K562 (cell line): ENCODE results near the gene TM4SF18.
"Not testable (repeated sequence)": the region's sequence is repeated elsewhere in the genome, so short reads cannot be mapped to it uniquely, and the experiment has no call there.

Source experiments
- AFF1 ChIP-seq, 2 experiments: fragments of 450-650 bp; IDR thresholded peaks; 2 replicates each; pipeline ENCODE4 v1.6.1; 2018; ENCODE audit warnings: mild to moderate bottlenecking in 2 of 2, low read depth in 1 of 2; ENCODE audit not compliant: partially characterized antibody in 2 of 2
- CBX3 ChIP-seq, 2 experiments: IDR thresholded peaks; 1 replicate in 1 of 2; 2 replicates in 1 of 2; pipeline ENCODE4 v1.6.1; 2012; ENCODE audit warnings: inconsistent platforms in 2 of 2, low read length in 2 of 2, borderline replicate concordance in 1 of 2, control low read depth in 1 of 2
- DDX20 ChIP-seq: fragments of 450-650 bp; IDR thresholded peaks from 2 replicates; pipeline ENCODE4 v1.6.1; 2016; ENCODE audit warnings: missing genetic modification characterization, low read depth, mild to moderate bottlenecking, missing compliant biosample characterization, moderate library complexity
- ELF2 ChIP-seq: fragments of 250-450 bp; sonication (Bioruptor Pico); IDR thresholded peaks from 2 replicates; pipeline ENCODE4 v1.5.0; 2021; ENCODE audit warnings: mild to moderate bottlenecking
- ETV6 ChIP-seq, 3 experiments: fragments of 150-350 bp in 1 of 3; sonication (generic) in 1 of 3; formaldehyde crosslinking in 1 of 3; IDR thresholded peaks; 2 replicates each; pipeline versions ENCODE4 v1.6.1 to v1.8.0; 2014 to 2022; ENCODE audit warnings: borderline replicate concordance in 2 of 3, low read depth in 2 of 3, antibody characterized with exemption in 1 of 3, low read length in 1 of 3, mild to moderate bottlenecking in 1 of 3, missing genetic modification reagents in 1 of 3
- FOXK2 ChIP-seq, 2 experiments: fragments of 450-650 bp; IDR thresholded peaks in 1 of 2; conservative IDR thresholded peaks in 1 of 2; 2 replicates each; pipeline ENCODE4 v1.6.1; 2016; ENCODE audit warnings: low read depth in 2 of 2, mild to moderate bottlenecking in 1 of 2
- FOXP1 ChIP-seq: sonication (generic); formaldehyde crosslinking; IDR thresholded peaks from 2 replicates; pipeline ENCODE4 v1.8.0; 2022; ENCODE audit warnings: mild to moderate bottlenecking, missing genetic modification reagents
- KAT8 ChIP-seq: fragments of 450-650 bp; IDR thresholded peaks from 2 replicates; pipeline ENCODE4 v1.6.1; 2016; ENCODE audit warnings: low read depth, mild to moderate bottlenecking
- MXI1 ChIP-seq: IDR thresholded peaks from 2 replicates; pipeline ENCODE4 v1.6.1; 2011; ENCODE audit warnings: low read depth, mild to moderate bottlenecking, improper control_type of control experiment, low read length
- SP2 ChIP-seq: IDR thresholded peaks from 2 replicates; pipeline ENCODE4 v1.6.1; 2011; ENCODE audit warnings: mild to moderate bottlenecking, low read depth, low read length, moderate library complexity; ENCODE audit not compliant: poor library complexity, severe bottlenecking; ENCODE audit errors: extremely low read depth
- TRIM24 ChIP-seq, 2 experiments: fragments of 450-650 bp; IDR thresholded peaks; 2 replicates each; pipeline ENCODE4 v1.6.1; 2016
- ZNF384 ChIP-seq: IDR thresholded peaks from 2 replicates; pipeline ENCODE4 v1.6.1; 2012; ENCODE audit warnings: low read depth, low read length, improper control_type of control experiment

- not testable (repeated sequence) for TF ChIP-seq DDX20 (tag); FOXP1 (CRISPR knock-in tag); TRIM24 (IDR thresholded peaks at IDR 0.05); ELF2 (CRISPR knock-in tag); MXI1; ZNF384; AFF1 (IDR thresholded peaks at IDR 0.05; ENCODE audit: low read depth in 1 of 2, partially characterized antibody in 2 of 2); KAT8; CBX3 (IDR thresholded peaks at IDR 0.05; ENCODE audit: borderline replicate concordance in 1 of 2, low read length in 2 of 2); ETV6 (IDR thresholded peaks at IDR 0.05; ENCODE audit: borderline replicate concordance in 1 of 2, low read depth in 2 of 2, low read length in 1 of 2); ETV6 (CRISPR knock-in tag; IDR thresholded peaks at IDR 0.05; ENCODE audit: borderline replicate concordance); FOXK2 (conservative IDR thresholded peaks at IDR 0.05 in 1 of 2, IDR thresholded peaks at IDR 0.05 in 1 of 2; ENCODE audit: low read depth in 2 of 2); SP2
These were observed 4.0 kb upstream of the TM4SF18 start for GRCh38 chr3:149337486-149337885.
